H9 (cell line): ENCODE results near the gene SYT17. TPM values are rescaled to one million over a fixed set of nuclear protein-coding genes. Genes with fewer than 3 reads are reported as not detected.

ENCODE experiments used
- DNase-seq: peaks from one replicate; pipeline ENCODE4 v3.0.0-alpha.2; 2017
- H2AFZ ChIP-seq: one replicate; pipeline ENCODE4 v1.6.1; 2013; ENCODE audit warnings: mild to moderate bottlenecking, low read length, control low read depth, moderate library complexity
- H2AK5ac ChIP-seq: 2 replicates; pipeline ENCODE4 v1.6.1; 2013; ENCODE audit warnings: low read length, control low read depth, mixed read lengths; ENCODE audit not compliant: insufficient read length
- H2BK120ac ChIP-seq: one replicate; pipeline ENCODE4 v1.6.1; 2013; ENCODE audit warnings: low read depth, mild to moderate bottlenecking, low read length, control low read depth, inconsistent platforms; ENCODE audit not compliant: poor library complexity, severe bottlenecking
- H2BK12ac ChIP-seq: 2 replicates; pipeline ENCODE4 v1.6.1; 2013; ENCODE audit warnings: low read length, control low read depth, mixed read lengths, low read depth; ENCODE audit not compliant: insufficient read length
- H2BK15ac ChIP-seq: 2 replicates; pipeline ENCODE4 v1.6.1; 2013; ENCODE audit warnings: low read depth, low read length, control low read depth
- H2BK20ac ChIP-seq: one replicate; pipeline ENCODE4 v1.6.1; 2013; ENCODE audit warnings: low read depth, mild to moderate bottlenecking, low read length, control low read depth, inconsistent platforms; ENCODE audit not compliant: poor library complexity, severe bottlenecking
- H2BK5ac ChIP-seq: 2 replicates; pipeline ENCODE4 v1.6.1; 2013; ENCODE audit warnings: low read length, control low read depth, mixed read lengths; ENCODE audit not compliant: insufficient read length
- H3K14ac ChIP-seq: 2 replicates; pipeline ENCODE4 v1.6.1; 2013; ENCODE audit warnings: low read length, control low read depth; ENCODE audit not compliant: insufficient read depth
- H3K18ac ChIP-seq: 2 replicates; pipeline ENCODE4 v1.6.1; 2013; ENCODE audit warnings: low read depth, mild to moderate bottlenecking, mixed read lengths, low read length, control low read depth; ENCODE audit not compliant: insufficient read length
- H3K23ac ChIP-seq: 2 replicates; pipeline ENCODE4 v1.6.1; 2013; ENCODE audit warnings: low read length, control low read depth, mixed read lengths, low read depth; ENCODE audit not compliant: insufficient read length
- H3K23me2 ChIP-seq: 2 replicates; pipeline ENCODE4 v1.6.1; 2013; ENCODE audit warnings: low read depth, mild to moderate bottlenecking, mixed read lengths, low read length, control low read depth; ENCODE audit not compliant: insufficient read length, poor library complexity, severe bottlenecking
- H3K27ac ChIP-seq: 2 replicates; pipeline ENCODE4 v1.5.1; 2013; ENCODE audit warnings: low read length, control low read depth, mixed read lengths, low read depth; ENCODE audit not compliant: insufficient read length
- H3K27me3 ChIP-seq: 2 replicates; pipeline ENCODE4 v1.6.1; 2013; ENCODE audit warnings: low read length, control low read depth, inconsistent platforms; ENCODE audit not compliant: insufficient read depth
- H3K4ac ChIP-seq: 2 replicates; pipeline ENCODE4 v1.6.1; 2013; ENCODE audit warnings: low read depth, mild to moderate bottlenecking, control low read depth, inconsistent platforms, low read length, moderate library complexity
- H3K4me1 ChIP-seq: 2 replicates; pipeline ENCODE4 v1.6.1; 2013; ENCODE audit warnings: low read length, control low read depth, inconsistent platforms; ENCODE audit not compliant: insufficient read depth
- H3K4me2 ChIP-seq: 2 replicates; pipeline ENCODE4 v1.6.1; 2013; ENCODE audit warnings: low read length, control low read depth, mixed read lengths; ENCODE audit not compliant: insufficient read length, insufficient read depth
- H3K56ac ChIP-seq: 2 replicates; pipeline ENCODE4 v1.6.1; 2013; ENCODE audit warnings: low read depth, mild to moderate bottlenecking, mixed read lengths, low read length, control low read depth; ENCODE audit not compliant: insufficient read length
- H3K79me1 ChIP-seq: 2 replicates; pipeline ENCODE4 v1.6.1; 2013; ENCODE audit warnings: low read depth, mild to moderate bottlenecking, moderate library complexity, low read length, control low read depth, inconsistent platforms; ENCODE audit not compliant: insufficient read depth, poor library complexity, severe bottlenecking
- H3K79me2 ChIP-seq: 2 replicates; pipeline ENCODE4 v1.6.1; 2013; ENCODE audit warnings: low read length, control low read depth, inconsistent platforms; ENCODE audit not compliant: insufficient read depth
- H3K9ac ChIP-seq: 2 replicates; pipeline ENCODE4 v1.6.1; 2013; ENCODE audit warnings: low read length, control low read depth, mixed read lengths; ENCODE audit not compliant: insufficient read length; ENCODE audit errors: extremely low read depth
- H3K9me3 ChIP-seq: one replicate; pipeline ENCODE4 v1.6.1; 2013; ENCODE audit warnings: low read depth, low read length, inconsistent platforms; ENCODE audit not compliant: control insufficient read depth
- H3T11ph ChIP-seq: one replicate; pipeline ENCODE4 v1.6.1; 2013; ENCODE audit warnings: mild to moderate bottlenecking, low read length, control low read depth, inconsistent platforms
- H4K20me1 ChIP-seq: one replicate; pipeline ENCODE4 v1.6.1; 2013; ENCODE audit not compliant: control insufficient read depth, insufficient read length, insufficient read depth
- H4K5ac ChIP-seq: 2 replicates; pipeline ENCODE4 v1.6.1; 2013; ENCODE audit warnings: low read depth, mild to moderate bottlenecking, mixed read lengths, low read length, control low read depth; ENCODE audit not compliant: insufficient read length
- H4K8ac ChIP-seq: replicated peaks from 2 replicates; pipeline ENCODE4 v1.6.1; 2013; ENCODE audit warnings: low read length, control low read depth, mixed read lengths, low read depth; ENCODE audit not compliant: insufficient read length
- H4K91ac ChIP-seq: 2 replicates; pipeline ENCODE4 v1.6.1; 2013; ENCODE audit warnings: low read depth, mild to moderate bottlenecking, moderate library complexity, mixed read lengths, low read length, control low read depth; ENCODE audit not compliant: insufficient read length
- H3K27ac Mint-ChIP-seq, 3 experiments: 2 replicates in 2 of 3; 3 replicates in 1 of 3; pipeline ENCODE4 v1.8.0; 2020 to 2021; ENCODE audit warnings: mixed read lengths in 3 of 3, mild to moderate bottlenecking in 1 of 3, moderate library complexity in 1 of 3
- H3K27me3 Mint-ChIP-seq: 2 replicates; pipeline ENCODE4 v1.8.0; 2021; ENCODE audit warnings: low read depth, mild to moderate bottlenecking, moderate library complexity, mixed read lengths
- H3K36me3 Mint-ChIP-seq, 3 experiments: 2 replicates in 2 of 3; 3 replicates in 1 of 3; pipeline ENCODE4 v1.8.0; 2020 to 2021; ENCODE audit warnings: low read depth in 3 of 3, mixed read lengths in 3 of 3; ENCODE audit not compliant: insufficient read depth in 1 of 3
- H3K4me1 Mint-ChIP-seq, 2 experiments: 2 replicates each; pipeline ENCODE4 v1.8.0; 2020; ENCODE audit warnings: mixed read lengths in 2 of 2
- H3K4me3 Mint-ChIP-seq, 2 experiments: 2 replicates in 1 of 2; 3 replicates in 1 of 2; pipeline ENCODE4 v1.8.0; 2020 to 2021; ENCODE audit warnings: mild to moderate bottlenecking in 2 of 2, mixed read lengths in 2 of 2, moderate library complexity in 1 of 2
- H3K9me3 Mint-ChIP-seq, 2 experiments: 2 replicates in 1 of 2; 3 replicates in 1 of 2; pipeline ENCODE4 v1.8.0; 2020; ENCODE audit warnings: mild to moderate bottlenecking in 2 of 2, mixed read lengths in 2 of 2, moderate library complexity in 1 of 2
- whole genome bisulfite sequencing: extraction: QIAGEN DNeasy Blood & Tissue Kit; methylation state at CpG from one replicate; pipeline ENCODE4 v1.1.7; 2013; ENCODE audit warnings: missing lambda C conversion rate, low lambda C conversion rate, mixed read lengths; ENCODE audit not compliant: insufficient read length; ENCODE audit errors: extremely low coverage; 5-methylcytosine and 5-hydroxymethylcytosine counted together
- total RNA-seq: library from RNA; stranded (reverse); gene quantifications from 2 replicates; pipeline ENCODE4 v1.2.1, GENCODE V29; 2021
- TF ChIP-seq, protein P1 (sequence below): fragments of 200-600 bp; sonication (generic); conservative IDR thresholded peaks from 3 replicates; pipeline ENCODE4 v1.8.0; 2021; ENCODE audit warnings: antibody characterized with exemption, mild to moderate bottlenecking

The SYT17 gene
- total RNA-seq, 1 experiment from 2014 or later = 3.0 TPM

DNA sequence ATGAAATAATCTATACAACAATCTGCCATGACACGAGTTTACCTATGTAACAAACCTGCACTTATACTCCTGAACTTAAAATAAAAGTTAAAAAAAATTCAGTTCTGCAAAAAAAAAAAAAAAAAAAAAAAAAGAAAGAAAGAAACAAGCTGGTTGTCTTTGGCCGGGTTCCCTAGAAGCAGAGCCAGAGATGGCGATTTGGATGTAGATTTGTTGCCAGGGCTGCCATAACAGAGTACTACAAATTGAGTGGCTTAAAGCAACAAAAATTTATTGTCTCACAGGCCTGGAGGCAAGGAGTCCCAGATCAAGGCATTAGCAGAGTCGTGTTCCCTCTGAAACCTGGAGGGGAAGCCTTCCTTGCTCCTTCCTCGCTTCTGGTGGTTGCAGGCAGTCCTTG lies 20.4 kb downstream of the SYT17 start:
- no peak overlapping the region for H3K14ac ChIP-seq
- H3K23me2 ChIP-seq = no peaks in the 10 kb centered on the region
- peaks cover 2% of the 10 kb centered on the region; the same call in 1 of the 2 replicates for H3K4me1 ChIP-seq
- H2BK120ac ChIP-seq = no peak overlapping the region
- no peaks in the 10 kb centered on the region for H3K79me2 ChIP-seq
- H2BK15ac ChIP-seq = no peak overlapping the region
- Mint-ChIP-seq H3K27me3 (peaks cover 2% of the 10 kb centered on the region; the same call in 1 of the 2 replicates), H3K27ac (no peak overlapping the region), H3K9me3 (peaks cover 0 to 2% of the 10 kb centered on the region in 2 experiments; a peak in 2 of 5 replicates), H3K36me3 (peaks cover 3 to 13% (median 9%) of the 10 kb centered on the region in 3 experiments; a peak in 4 of 7 replicates), H3K4me1 (peaks cover 12 to 13% of the 10 kb centered on the region in 2 experiments), H3K4me3 (no peak overlapping the region)
- TF ChIP-seq, protein P1, sequence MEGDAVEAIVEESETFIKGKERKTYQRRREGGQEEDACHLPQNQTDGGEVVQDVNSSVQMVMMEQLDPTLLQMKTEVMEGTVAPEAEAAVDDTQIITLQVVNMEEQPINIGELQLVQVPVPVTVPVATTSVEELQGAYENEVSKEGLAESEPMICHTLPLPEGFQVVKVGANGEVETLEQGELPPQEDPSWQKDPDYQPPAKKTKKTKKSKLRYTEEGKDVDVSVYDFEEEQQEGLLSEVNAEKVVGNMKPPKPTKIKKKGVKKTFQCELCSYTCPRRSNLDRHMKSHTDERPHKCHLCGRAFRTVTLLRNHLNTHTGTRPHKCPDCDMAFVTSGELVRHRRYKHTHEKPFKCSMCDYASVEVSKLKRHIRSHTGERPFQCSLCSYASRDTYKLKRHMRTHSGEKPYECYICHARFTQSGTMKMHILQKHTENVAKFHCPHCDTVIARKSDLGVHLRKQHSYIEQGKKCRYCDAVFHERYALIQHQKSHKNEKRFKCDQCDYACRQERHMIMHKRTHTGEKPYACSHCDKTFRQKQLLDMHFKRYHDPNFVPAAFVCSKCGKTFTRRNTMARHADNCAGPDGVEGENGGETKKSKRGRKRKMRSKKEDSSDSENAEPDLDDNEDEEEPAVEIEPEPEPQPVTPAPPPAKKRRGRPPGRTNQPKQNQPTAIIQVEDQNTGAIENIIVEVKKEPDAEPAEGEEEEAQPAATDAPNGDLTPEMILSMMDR = no peak
- no peak for DNase-seq
- no peak overlapping the region for H4K91ac ChIP-seq
- H3K23ac ChIP-seq = no peak overlapping the region
- H2AK5ac ChIP-seq = no peak overlapping the region
- H3K79me1 ChIP-seq = no peaks in the 10 kb centered on the region
- no peak overlapping the region for H2BK20ac ChIP-seq
- no peak overlapping the region for H3K18ac ChIP-seq
- H3K56ac ChIP-seq = no peak overlapping the region
- H3K27ac ChIP-seq = no peak overlapping the region
- H4K8ac ChIP-seq = no peak overlapping the region
- H3K4ac ChIP-seq = no peak overlapping the region
- no peaks in the 10 kb centered on the region for H3K27me3 ChIP-seq
- no peak overlapping the region for H2BK5ac ChIP-seq
- no peak overlapping the region for H2BK12ac ChIP-seq
- no peak overlapping the region for H3K4me2 ChIP-seq
- H4K20me1 ChIP-seq = no peaks in the 10 kb centered on the region
- no peak overlapping the region for H4K5ac ChIP-seq
- H3T11ph ChIP-seq = no peak overlapping the region
- WGBS = no CpG with 5 or more reads among the region's 5 CpGs
- no peak overlapping the region for H2AFZ ChIP-seq
- no peaks in the 10 kb centered on the region for H3K9me3 ChIP-seq
- H3K9ac ChIP-seq = no peak overlapping the region
